Adrenal gland (tissue), 12 donors: ENCODE results near the gene KIF26A. TPM values are rescaled to one million over a fixed set of nuclear protein-coding genes. Genes with fewer than 3 reads are reported as not detected.

Experiments
- DNase-seq, 7 donors: peaks; one replicate each; pipeline ENCODE4 v3.0.0-alpha.2; 2019 to 2020
- H3K27ac ChIP-seq, 5 donors: fragments of 200-600 bp; sonication (generic) in 4 of 5; 1 replicate in 3 of 5; 2 replicates in 2 of 5; pipeline versions ENCODE4 v1.5.1 to v1.8.0; 2016 to 2020; ENCODE audit warnings: mild to moderate bottlenecking in 1 of 5
- H3K27me3 ChIP-seq: fragments of 200-600 bp; 2 replicates; pipeline ENCODE4 v1.8.0; 2021
- H3K36me3 ChIP-seq, 2 donors: fragments of 200-600 bp; replicated peaks in 1 of 2; 1 replicate in 1 of 2; 2 replicates in 1 of 2; pipeline versions ENCODE4 v1.5.1 to v1.8.0; 2018 to 2022
- H3K4me1 ChIP-seq, 2 donors: fragments of 200-600 bp; replicated peaks in 1 of 2; 1 replicate in 1 of 2; 2 replicates in 1 of 2; pipeline versions ENCODE4 v1.5.1 to v1.8.0; 2018 to 2021
- H3K4me3 ChIP-seq, 4 donors: fragments of 200-600 bp; sonication (generic) in 3 of 4; one replicate each; pipeline ENCODE4 v1.5.1; 2016 to 2018
- H3K9me3 ChIP-seq, 3 donors: fragments of 200-600 bp; sonication (generic) in 1 of 3; replicated peaks in 1 of 3; 1 replicate in 2 of 3; 2 replicates in 1 of 3; pipeline versions ENCODE4 v1.5.1 to v1.8.0; 2016 to 2021
- CTCF ChIP-seq, 6 experiments: fragments of 450-650 bp in 4 of 6; fragments of 200-600 bp in 2 of 6; sonication (generic) in 1 of 6; IDR thresholded peaks; 1 replicate in 5 of 6; 2 replicates in 1 of 6; pipeline versions ENCODE4 v1.5.1 to v1.8.0; 2016 to 2021; ENCODE audit warnings: antibody characterized with exemption in 6 of 6, mild to moderate bottlenecking in 2 of 6, moderate library complexity in 1 of 6
- POLR2A ChIP-seq, 2 donors: fragments of 450-650 bp; IDR thresholded peaks; one replicate each; pipeline ENCODE4 v1.6.1; 2017; ENCODE audit warnings: antibody characterized with exemption in 2 of 2, mild to moderate bottlenecking in 2 of 2, moderate library complexity in 1 of 2
- WGBS, 4 donors: extraction: QIAGEN DNeasy Blood & Tissue Kit in 2 of 4; methylation state at CpG; one replicate each; pipeline versions ENCODE4 v1.1.5 to v1.1.7; 2013 to 2017; 5-methylcytosine and 5-hydroxymethylcytosine counted together
- intact Hi-C, 2 donors: fragments of 100-400 bp; cut with DNase I; formaldehyde crosslinking; loops; one replicate each; pipeline versions ENCODE4 v1.14.1 to v1.15.0; 2022 to 2023
- polyA plus RNA-seq, 3 donors: library from polyadenylated mRNA; stranded (reverse); fragments of 200-250 nt in 2 of 3; fragments of 350-450 nt in 1 of 3; fragmentation: Illumina TruSeq in 1 of 3; extraction: RNeasy Lipid Tissue Mini Kit (QIAGEN cat#74804) in 1 of 3; gene quantifications; one replicate each; pipeline ENCODE4 v1.2.3, GENCODE V29; 2013 to 2014
- total RNA-seq, 9 donors: library from RNA; depleted of rRNA in 4 of 9; stranded (reverse); fragments of >200 nt in 4 of 9; fragments of 120-200 nt in 1 of 9; fragmentation: NEBNext Ultra II Directional in 1 of 9; extraction: Animal tissue kit (Norgen Biotek cat#: 25700) in 1 of 9; gene quantifications; one replicate each; pipeline versions ENCODE4 v1.1.0 to v1.2.4, GENCODE V29; 2013 to 2023
- donor health status: healthy with polysubstance abuse.
- donor health status: Bipolar disorder and iron deficiency.
- donor health status: DM: yes; HTN: yes; CAD: no.
- donor health status: DM: no; HTN: no; CAD: no.
- donor health status: DM: no; HTN: no; CAD: no.
- donor health status: DM: yes; HTN: yes; CAD: no.

The KIF26A gene
- total and polyA plus RNA-seq, 12 donors: 0.49 to 23.9 (median 6.5) TPM

GRCh38 chr14:104156142-104156541, 17.8 kb downstream of the KIF26A start:
- no peak for DNase-seq
- no peaks in the 10 kb centered on the region for H3K36me3 ChIP-seq
- intact Hi-C loops: no loop called here
- no peak overlapping the region for H3K4me3 ChIP-seq
- H3K27me3 ChIP-seq: no peaks in the 10 kb centered on the region
- no peaks in the 10 kb centered on the region for H3K9me3 ChIP-seq
- H3K27ac ChIP-seq: peak overlapping the region in 1 of 5 donors; percentile 8
- no peak for TF ChIP-seq CTCF (IDR thresholded peaks at IDR 0.05)
- TF ChIP-seq POLR2A (IDR thresholded peaks at IDR 0.05): no peak
- WGBS, 4 donors: 80 to 93% (median 86%) methylated on average over 3 to 5 of the region's 5 CpGs
- H3K4me1 ChIP-seq: no peaks in the 10 kb centered on the region

GRCh38 chr14:104157016-104157928, 18.9 kb downstream of the KIF26A start:
- H3K27me3 ChIP-seq: no peaks in the 10 kb centered on the region
- no peak for DNase-seq
- TF ChIP-seq POLR2A (IDR thresholded peaks at IDR 0.05): no peak
- no peak for TF ChIP-seq CTCF (IDR thresholded peaks at IDR 0.05)
- H3K4me3 ChIP-seq: no peak overlapping the region
- intact Hi-C loops: no loop called here
- H3K36me3 ChIP-seq: no peaks in the 10 kb centered on the region
- H3K27ac ChIP-seq: peak overlapping the region in 1 of 5 donors; percentile 58
- H3K4me1 ChIP-seq: no peaks in the 10 kb centered on the region
- H3K9me3 ChIP-seq: no peaks in the 10 kb centered on the region
- 79 to 90% (median 88%) methylated on average over 32 to 42 of the region's 42 CpGs for WGBS, 4 donors

GRCh38 chr14:104158827-104159798, 20.7 kb downstream of the KIF26A start:
- DNase-seq: peak in 5 of 7 donors; percentile 40 to 92 (median 42)
- H3K27ac ChIP-seq: peak overlapping the region in 1 of 5 donors; percentile 17
- no peak for TF ChIP-seq CTCF (IDR thresholded peaks at IDR 0.05)
- no peak for TF ChIP-seq POLR2A (IDR thresholded peaks at IDR 0.05)

GRCh38 chr14:104159990-104160389, 21.6 kb downstream of the KIF26A start:
- Histone ChIP-seq H3K4me1 (no peaks in the 10 kb centered on the region), H3K27ac (peak overlapping the region in 1 of 5 donors; percentile 17), H3K27me3 (no peaks in the 10 kb centered on the region), H3K9me3 (no peaks in the 10 kb centered on the region), H3K4me3 (no peak overlapping the region), H3K36me3 (no peaks in the 10 kb centered on the region)
- TF ChIP-seq CTCF (IDR thresholded peaks at IDR 0.05): no peak
- TF ChIP-seq POLR2A (IDR thresholded peaks at IDR 0.05): no peak
- no peak for DNase-seq
- WGBS, 4 donors: 80 to 92% (median 90%) methylated on average over 4 to 9 of the region's 9 CpGs
- intact Hi-C loops: no loop called here

More at GRCh38 chr14:104158827-104159798, 20.7 kb downstream of the KIF26A start:
- H3K4me1 ChIP-seq: no peaks in the 10 kb centered on the region
- intact Hi-C loops: no loop called here
- H3K9me3 ChIP-seq: no peaks in the 10 kb centered on the region
- 36 to 68% (median 63%) methylated on average over 16 to 51 of the region's 51 CpGs for WGBS, 4 donors
- H3K36me3 ChIP-seq: no peaks in the 10 kb centered on the region
- no peak overlapping the region for H3K4me3 ChIP-seq
- no peaks in the 10 kb centered on the region for H3K27me3 ChIP-seq
